Skin epidermis (tissue), 12 donors: ENCODE results near the gene S100A3.
"Not testable (repeated sequence)": the region's sequence is repeated elsewhere in the genome, so short reads cannot be mapped to it uniquely, and the experiment has no call there.

Experiments
- H3K27ac ChIP-seq, 21 experiments: fragments of 200-600 bp; sonication (generic) in 11 of 21; one replicate each; pipeline ENCODE4 v1.5.0; 2020; ENCODE audit warnings: mild to moderate bottlenecking in 3 of 21, inconsistent platforms in 2 of 21, moderate library complexity in 2 of 21
- H3K4me3 ChIP-seq, 7 experiments: fragments of 200-600 bp; sonication (generic) in 2 of 7; one replicate each; pipeline ENCODE4 v1.5.0; 2020; ENCODE audit warnings: inconsistent platforms in 2 of 7, mild to moderate bottlenecking in 2 of 7, moderate library complexity in 1 of 7

The S100A3 gene, protein sequence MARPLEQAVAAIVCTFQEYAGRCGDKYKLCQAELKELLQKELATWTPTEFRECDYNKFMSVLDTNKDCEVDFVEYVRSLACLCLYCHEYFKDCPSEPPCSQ

DNA sequence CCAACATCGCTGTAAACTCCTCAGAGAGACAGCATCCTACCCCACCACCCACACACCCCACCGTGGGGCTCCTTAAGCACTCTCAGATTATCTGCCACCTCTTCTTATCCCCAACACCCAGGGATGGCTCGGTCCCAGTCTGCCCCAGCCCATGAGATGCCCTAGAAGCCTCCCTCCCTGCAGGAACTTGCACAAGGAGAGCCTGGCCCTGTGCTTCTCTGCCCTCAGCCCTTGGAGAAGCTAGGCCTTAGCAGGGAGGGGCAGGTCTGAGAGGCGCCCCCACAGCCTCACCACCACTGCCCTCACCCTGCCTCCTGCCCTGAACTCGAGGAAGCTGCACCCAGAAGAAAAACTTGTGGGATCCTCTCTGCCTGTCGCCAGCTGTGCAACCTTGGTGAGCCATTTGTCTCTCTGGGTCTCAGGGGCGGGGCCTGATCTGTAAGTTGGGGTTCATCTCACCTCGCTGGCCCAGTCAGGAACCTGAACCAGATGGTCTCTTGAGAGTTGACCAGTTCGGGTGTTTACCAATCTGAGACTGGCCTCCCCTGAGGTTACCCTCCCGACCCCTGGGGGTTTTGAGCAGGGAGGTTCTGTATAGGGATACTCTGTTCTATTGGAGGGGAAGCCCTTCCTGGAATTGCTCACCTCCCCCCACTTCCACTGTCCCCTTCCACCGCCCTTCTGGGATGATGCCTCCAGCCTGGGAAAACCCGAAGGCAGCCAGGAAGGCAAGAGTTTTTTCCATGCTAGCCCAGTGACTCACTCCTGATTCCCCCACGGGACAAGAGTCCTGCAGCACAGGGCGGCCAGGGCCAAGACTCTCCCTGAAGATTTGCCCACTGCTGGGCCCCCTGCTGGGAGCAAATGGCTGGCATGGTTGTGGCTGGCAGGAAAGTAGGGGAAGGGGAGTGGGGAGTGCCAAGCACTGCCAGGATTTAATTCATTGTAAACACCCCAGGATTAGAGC lies at the start of gene S100A3:
Gene S100A3, minus strand, starts transcription at position 537 of the 967 bp plus-strand sequence. CDS start 773 bp downstream, outside the sequence.
- peak within 1 kb of the TSS; percentile 0 to 98 (median 85) for H3K27ac ChIP-seq
- no peak within 1 kb of the TSS for H3K4me3 ChIP-seq

DNA sequence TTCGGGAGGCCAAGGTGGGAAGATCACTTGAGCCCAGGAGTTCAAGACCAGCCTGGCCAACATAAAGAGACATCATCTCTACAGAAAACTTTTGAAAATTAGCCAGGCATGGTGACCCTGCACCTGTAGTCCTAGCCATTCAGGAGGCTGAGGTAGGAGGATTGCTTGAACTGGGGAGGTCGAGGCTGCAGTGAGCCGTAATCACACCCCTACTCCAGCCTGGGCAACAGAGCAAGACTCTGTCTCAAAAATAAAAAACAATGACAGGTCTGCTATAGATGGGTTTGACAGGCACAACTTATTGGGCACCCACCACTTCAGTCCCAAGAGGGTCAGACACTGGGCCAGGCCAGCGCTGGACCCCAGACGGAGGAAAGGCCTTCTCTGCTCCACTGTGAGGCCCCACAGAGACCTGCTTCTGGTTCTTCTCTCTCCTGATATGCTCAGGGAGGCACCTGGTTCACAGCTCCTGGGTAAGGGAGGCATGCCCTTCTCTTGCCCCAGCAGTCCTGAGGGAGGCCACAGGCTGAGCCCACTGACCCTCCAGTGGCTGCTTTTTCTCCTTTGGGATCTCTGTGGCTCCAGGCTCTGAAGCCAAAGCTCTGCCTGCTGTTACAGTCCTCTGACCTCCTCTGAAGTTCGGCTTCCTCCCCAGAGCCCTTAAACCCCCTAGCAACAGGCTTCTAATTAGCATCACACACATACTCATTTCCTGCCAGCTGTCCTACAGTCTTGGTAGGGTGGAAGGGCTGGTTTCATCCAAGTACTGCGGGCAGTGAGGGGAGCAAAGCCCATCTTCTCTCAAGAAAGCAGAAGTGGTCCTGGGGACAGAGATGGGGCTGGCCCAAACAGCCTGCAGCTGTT lies 49.5 kb upstream of the S100A3 start:
- peak overlapping the region in 14 of 21 experiments; percentile 9 to 79 (median 46) for H3K27ac ChIP-seq
- no peak overlapping the region for H3K4me3 ChIP-seq

DNA sequence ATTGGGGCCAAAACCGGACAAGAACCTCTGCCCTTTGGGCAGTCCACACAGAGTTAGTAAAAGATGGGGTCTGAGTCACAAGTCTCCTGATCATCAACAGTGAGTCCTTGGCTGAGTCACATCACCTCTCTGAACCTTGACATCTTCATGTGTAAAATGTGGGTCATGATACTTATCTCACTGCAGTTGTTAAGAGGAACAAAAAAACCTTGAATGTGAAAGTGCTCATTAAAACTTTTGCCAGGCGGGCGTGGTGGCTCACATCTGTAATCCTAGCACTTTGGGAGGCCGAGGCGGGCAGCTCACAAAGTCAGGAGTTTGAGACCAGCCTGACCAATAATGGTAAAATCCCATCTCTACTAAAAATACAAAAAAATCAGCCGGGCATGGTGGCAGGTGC lies 48.1 kb upstream of the S100A3 start:
- Histone ChIP-seq H3K27ac (no peak overlapping the region), H3K4me3 (no peak overlapping the region)

DNA sequence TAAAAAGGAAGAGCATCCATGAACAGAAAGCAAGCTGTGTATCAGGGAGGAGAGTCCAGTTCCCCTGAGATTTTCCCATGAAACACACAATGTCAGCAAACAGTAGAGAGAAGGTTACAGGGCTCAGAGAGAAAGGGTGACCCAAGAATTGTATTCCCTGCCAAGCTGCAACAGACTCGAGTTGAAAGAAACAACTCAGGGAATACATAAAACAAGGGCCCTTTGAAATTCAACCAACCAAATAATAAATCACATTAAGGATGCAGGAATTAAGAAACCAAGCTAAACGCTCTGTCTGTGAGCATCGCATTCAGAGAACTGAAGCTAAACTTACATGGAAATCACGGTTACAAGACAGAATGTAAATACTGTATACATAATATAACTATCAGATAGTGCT lies 43.7 kb upstream of the S100A3 start:
- H3K4me3 ChIP-seq, result no peak overlapping the region

DNA sequence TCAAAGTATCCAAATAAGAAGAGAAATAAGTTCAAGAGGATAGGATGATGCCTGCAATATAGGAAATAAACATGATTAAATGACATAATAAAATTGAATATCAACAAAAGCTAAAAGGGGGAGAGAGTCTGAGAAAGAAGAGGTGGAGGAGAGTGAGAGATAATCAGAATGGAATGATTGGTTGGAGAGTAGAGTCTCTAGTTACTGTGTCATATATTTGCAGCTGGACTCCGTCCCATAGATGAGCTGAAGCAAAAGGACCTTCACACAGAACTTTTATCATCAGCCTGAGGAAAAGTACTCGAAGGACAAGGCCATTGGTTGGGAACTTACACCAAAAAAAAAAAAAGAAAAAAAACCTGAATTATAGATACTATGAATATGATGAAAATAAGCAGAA lies 39.4 kb upstream of the S100A3 start:
- Histone ChIP-seq H3K27ac (no peak overlapping the region), H3K4me3 (no peak overlapping the region)

More for the DNA sequence above, 43.7 kb upstream of the S100A3 start:
- no peak overlapping the region for H3K27ac ChIP-seq

DNA sequence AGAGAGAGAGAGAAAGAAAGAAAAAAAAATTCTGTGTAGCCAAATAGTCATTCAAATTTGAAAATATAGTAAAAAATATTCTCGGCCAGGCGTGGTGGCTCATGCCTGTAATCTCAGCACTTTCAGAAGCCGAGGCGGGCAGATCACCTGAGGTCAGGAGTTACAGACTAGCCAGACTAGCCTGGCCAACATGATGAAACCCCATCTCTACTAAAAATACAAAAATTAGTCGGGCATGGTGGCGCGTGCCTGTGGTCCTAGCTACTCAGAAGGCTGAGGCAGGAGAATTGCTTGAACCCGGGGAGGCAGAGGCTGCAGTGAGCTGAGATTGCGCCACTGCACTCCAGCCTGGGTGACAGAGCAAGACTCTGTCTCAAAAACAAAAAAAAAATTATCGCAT lies 39.0 kb upstream of the S100A3 start:
- not testable (repeated sequence) for H3K4me3 ChIP-seq, H3K27ac ChIP-seq

DNA sequence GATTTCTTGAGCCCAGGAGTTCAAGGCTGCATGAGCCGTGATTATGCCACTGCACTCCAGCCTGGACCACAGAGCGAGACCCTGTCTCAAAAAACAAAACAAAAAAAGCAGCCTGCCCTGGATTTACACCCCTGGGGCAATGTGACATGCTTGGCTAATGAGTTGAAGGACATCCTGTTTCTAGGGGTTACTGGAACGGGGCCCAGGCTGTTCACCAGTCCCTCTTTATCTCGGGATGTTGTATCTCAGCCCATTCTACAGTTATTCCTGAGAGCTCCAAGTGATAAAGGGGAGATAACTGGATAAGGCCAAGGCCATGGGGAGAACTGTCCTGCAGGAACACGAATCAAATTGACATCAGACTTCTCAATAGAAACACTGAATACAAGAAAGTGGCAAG lies 38.3 kb upstream of the S100A3 start:
- H3K27ac ChIP-seq, result no peak overlapping the region
- H3K4me3 ChIP-seq, result no peak overlapping the region

DNA sequence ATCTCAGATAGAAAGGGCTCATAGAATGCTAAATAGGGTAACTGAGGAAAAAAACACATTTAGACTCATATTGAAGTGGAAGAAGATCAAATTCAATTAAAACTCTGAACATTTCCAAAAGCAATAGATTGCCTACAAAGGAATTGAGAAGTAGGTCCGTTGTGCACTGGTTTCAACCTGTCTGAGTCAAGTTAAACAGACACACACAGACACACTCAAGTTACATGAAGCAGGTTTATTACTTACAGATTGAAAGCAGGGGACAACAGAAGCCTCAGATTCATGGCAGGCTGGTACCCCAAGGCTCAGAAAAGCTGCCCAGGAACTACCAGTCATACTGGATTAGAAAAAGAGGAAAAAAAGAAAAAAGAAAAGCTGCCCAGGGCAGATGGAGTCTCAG lies 37.3 kb upstream of the S100A3 start:
- Histone ChIP-seq H3K4me3 (no peak overlapping the region), H3K27ac (no peak overlapping the region)

DNA sequence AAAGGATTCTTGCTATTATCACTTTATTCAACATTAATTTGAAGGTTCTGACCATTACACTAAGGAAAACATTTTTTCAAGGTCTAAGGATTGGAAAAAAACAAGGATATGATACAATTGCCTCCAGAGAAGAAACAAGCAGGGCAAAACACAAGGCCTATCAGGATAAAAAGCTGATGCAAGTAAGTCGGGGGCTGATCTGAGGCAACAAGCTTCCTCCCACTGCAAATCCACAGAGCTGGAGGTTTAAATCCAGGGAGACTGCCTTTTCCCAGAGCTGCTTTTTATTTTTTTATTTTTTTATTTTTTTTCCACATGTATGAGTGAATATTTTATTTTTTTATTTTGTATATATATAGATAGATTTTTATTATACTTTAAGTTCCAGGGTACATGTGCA lies 35.9 kb upstream of the S100A3 start:
- H3K4me3 ChIP-seq, result no peak overlapping the region
- no peak overlapping the region for H3K27ac ChIP-seq

DNA sequence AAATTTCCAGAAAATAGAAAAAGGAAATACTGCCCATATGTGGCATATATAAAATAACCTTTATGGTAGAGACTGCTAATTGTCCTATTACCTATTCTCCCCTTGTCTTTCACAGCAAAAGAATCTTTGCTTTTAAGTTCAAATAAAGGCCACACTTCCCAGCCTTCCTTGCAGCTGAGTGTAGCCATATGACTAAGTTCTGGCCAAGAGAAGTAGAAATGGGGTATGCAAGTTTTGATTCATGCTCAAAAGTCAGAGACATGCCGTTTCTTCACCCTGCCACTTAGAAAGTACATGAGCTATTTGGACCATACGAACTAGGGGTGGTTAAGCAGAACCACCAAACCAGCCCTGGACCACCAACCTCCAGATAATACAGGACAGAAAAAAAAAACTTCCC lies 34.9 kb upstream of the S100A3 start:
- no peak overlapping the region for H3K27ac ChIP-seq

DNA sequence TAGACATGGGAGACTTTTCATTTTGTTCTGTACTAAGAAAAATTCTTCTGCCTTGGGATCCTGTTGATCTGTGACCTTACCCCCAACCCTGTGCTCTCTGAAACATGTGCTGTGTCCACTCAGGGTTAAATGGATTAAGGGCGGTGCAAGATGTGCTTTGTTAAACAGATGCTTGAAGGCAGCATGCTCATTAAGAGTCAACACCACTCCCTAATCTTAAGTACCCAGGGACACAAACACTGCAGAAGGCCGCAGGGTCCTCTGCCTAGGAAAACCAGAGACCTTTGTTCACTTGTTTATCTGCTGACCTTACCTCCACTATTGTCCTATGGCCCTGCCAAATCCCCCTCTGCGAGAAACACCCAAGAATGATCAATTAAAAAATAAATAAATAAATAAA lies 34.5 kb upstream of the S100A3 start:
- H3K27ac ChIP-seq, H3K4me3 ChIP-seq: not testable (repeated sequence)

More for the DNA sequence above, 34.9 kb upstream of the S100A3 start:
- H3K4me3 ChIP-seq, result no peak overlapping the region

DNA sequence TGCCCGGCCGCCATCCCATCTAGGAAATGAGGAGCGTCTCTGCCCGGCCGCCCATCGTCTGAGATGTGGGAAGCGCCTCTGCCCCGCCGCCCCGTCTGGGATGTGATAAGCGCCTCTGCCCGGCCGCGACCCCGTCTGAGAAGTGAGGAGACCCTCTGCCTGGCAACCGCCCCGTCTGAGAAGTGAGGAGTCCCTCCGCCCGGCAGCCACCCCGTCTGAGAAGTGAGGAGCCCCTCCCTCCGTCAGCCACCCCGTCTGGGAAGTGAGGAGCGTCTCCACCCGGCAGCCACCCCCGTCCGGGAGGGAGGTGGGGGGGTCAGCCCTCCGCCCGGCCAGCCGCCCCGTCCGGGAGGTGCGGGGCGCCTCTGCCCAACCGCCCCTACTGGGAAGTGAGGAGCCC lies 33.8 kb upstream of the S100A3 start:
- Histone ChIP-seq H3K27ac (peak overlapping the region in 1 of 21 experiments; percentile 9), H3K4me3 (peak overlapping the region in 2 of 7 experiments; percentile 21 to 23)

DNA sequence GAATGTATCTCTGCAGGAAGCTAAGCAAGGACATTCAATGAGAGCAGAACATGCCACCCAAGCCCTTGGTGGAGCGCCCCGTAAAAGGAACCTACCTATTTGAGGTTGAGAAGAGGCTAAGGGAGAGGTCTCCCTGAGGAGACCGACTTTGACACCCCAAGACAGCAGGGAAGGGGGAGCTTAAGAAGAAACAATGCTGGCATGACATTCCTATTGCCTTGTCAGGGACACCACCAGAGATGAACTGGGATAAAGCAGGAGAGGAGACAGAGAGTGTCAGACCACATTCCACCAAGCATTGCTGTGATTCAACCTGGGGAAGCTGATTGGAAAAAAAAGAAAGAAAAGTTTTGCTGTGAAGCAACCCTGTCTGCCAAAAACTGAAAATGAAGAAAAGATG lies 29.9 kb upstream of the S100A3 start:
- Histone ChIP-seq H3K27ac (no peak overlapping the region), H3K4me3 (no peak overlapping the region)

DNA sequence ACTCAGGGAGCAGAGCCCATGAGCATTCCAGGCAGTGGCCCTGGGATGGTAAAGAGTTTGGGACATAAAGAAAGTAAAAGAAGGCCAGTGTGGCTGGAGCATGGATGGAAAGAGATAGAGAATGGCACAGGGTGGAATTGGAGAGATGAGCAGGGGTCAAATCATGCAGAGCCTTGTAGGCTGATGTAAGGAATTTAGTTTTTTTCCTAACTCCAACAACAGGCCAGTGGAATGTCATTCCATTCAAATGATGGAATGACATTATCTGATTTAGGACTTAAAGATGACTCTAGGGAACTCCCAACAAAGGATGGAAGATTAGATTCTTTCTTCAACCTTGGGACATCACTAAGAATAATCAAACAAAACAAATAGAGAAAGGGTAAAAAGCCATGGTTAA lies 29.4 kb upstream of the S100A3 start:
- Histone ChIP-seq H3K27ac (peak overlapping the region in 1 of 21 experiments; percentile 2), H3K4me3 (no peak overlapping the region)

DNA sequence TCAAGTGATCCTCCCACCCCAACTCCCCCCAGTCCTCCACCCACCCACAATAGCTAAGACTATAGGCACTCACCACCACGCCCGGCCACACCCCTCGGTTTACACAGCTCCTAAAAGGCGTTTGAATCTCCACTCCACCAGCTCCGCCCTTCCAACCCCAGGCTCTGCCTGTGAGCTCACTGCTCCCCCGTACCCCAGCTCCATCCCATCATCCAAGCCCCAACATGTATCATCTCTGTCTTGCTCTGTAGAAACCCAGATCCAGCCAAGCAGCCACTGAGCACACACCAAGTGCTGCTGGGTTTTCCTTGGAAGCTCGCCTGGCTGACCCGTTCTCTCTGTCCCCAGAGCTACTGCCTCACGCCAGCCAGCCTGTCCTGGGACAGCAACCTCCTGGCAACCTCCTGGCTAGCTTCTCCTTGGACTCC lies 28.6 kb upstream of the S100A3 start:
- Histone ChIP-seq H3K4me3 (no peak overlapping the region), H3K27ac (peak overlapping the region in 4 of 21 experiments; percentile 30 to 55 (median 34))

DNA sequence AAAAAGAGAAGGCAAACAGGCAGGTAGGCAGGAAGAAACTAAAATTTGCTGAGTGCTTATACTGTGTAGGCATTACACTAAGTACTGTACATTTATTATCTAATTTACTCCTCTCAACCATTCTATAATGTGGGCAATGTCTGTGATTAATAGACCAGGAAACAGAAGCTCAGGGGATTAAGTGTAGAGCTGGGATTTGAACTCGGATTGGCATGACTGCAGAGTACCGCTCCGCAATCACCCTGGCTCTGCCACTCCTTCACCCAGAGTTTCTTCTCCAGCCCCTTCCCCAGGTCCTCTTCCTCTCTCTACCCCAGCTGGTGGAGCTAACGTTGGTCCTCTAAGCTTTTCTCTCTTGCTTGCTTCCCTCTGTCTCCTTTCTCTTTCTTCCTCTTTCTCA lies 28.1 kb upstream of the S100A3 start:
- Histone ChIP-seq H3K4me3 (no peak overlapping the region), H3K27ac (peak overlapping the region in 5 of 21 experiments; percentile 16 to 55 (median 27))

DNA sequence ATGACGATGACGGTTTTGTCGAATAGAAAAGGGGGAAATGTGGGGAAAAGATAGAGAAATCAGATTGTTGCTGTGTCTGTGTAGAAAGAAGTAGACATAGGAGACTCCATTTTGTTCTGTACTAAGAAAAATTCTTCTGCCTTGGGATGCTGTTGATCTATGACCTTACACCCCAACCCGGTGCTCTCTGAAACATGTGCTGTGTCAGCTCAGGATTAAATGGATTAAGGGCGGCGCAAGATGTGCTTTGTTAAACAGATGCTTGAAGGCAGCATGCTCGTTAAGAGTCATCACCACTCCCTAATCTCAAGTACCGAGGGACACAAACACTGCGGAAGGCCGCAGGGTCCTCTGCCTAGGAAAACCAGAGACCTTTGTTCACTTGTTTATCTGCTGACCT lies 26.4 kb upstream of the S100A3 start:
- H3K4me3 ChIP-seq, result not testable (repeated sequence)
- peak overlapping the region in 2 of 21 experiments; percentile 49 to 56 for H3K27ac ChIP-seq

DNA sequence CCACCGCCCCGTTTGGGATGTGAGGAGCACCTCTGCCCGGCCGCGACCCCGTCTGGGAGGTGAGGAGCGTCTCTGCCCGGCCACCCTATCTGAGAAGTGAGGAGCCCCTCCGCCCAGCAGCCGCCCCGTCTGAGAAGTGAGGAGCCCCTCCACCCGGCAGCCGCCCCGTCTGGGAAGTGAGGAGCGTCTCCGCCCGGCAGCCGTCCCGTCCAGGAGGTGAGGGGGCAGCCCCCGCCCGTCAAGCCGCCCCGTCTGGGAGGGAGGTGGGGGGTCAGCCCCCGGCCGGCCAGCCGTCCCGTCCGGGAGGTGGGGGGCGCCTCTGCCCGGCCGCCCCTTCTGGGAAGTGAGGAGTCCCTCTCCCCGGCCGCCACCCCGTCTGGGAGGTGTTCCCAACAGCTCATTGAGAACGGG lies 26.0 kb upstream of the S100A3 start:
- H3K27ac ChIP-seq, result peak overlapping the region in 3 of 21 experiments; percentile 49 to 58 (median 56)

DNA sequence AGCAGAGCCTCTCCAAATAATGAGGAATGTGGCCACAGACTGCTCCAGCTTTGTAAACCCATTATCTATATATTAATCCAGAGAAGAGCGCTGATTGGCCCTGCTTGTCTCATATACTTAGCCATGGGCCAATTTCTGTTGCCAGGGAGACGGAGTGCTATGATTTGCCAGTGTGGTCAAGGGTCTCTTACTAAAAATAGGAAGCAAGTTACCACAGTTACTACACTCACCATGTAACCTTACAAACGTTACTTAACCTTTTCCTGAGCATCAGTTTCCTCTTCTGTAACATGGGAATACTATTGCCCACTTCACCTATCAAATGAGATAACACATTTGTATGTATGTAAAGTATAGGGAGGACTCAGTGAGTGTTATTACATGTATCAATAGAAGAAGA lies 24.3 kb upstream of the S100A3 start:
- H3K27ac ChIP-seq, result peak overlapping the region in 18 of 21 experiments; percentile 7 to 76 (median 66)
- no peak overlapping the region for H3K4me3 ChIP-seq

More for the DNA sequence above, 26.0 kb upstream of the S100A3 start:
- not testable (repeated sequence) for H3K4me3 ChIP-seq

DNA sequence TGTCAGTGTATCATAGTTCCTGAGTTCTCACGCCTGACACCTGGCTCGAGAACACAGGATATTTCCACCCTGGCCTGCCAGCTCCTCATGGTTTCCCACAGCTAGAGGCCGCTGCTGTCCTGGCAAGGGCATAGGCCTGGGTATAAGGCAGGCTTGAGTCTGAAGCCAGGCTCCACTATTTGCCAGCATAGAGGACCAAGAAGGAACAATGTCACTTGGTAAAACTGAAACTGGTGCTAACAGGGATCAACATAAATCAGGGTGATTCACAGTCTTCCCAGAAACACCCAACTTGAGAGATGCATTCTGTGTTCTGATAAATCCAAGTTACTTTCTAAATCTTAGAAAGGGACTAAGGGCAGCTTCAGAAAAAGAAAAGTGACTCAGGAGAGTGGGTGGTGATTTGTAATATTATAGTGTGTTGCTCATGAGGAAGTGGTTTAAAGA lies 23.5 kb upstream of the S100A3 start:
- no peak overlapping the region for H3K4me3 ChIP-seq
- H3K27ac ChIP-seq, result peak overlapping the region in 19 of 21 experiments; percentile 7 to 76 (median 66)
